ENCODE data around the gene TNXB.
"Not testable (repeated sequence)": the region's sequence is repeated elsewhere in the genome, so short reads cannot be mapped to it uniquely, and the experiment has no call there.

TNXB gene

DNA sequence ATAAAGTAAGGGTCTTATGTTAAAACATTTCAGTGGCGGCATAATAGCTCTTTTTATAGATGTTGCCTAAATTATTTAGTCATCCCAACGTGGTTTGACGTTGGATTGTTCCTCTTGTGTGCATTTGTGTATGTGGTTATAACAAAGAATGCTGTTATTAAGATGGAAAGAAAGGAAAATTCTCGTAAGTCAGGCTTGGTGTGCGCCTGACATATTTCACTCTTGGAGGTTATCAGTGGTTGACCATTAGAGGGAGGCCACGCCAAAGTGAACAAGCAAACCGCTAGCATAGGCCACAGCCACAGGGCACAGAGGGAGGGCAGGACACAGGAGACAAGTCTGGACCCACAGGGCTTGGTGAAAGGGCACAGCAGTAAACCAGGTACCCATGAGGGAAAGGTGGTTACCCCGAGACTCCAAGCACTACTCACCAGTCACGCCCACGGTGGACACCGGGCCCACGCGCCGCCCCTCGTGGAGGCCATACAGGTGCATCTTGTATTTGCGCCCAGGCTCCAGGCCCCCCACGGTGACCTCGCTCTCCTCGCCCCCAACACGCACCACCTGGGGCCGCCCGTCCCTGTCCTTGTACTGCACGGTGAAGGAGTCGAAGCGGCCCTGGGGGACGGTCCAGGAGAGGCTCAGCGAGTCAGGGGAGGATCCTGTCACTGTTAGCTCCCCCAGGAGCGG lies 48.0 kb downstream of the TNXB start:
- DNase-seq (ENCODE audit: low read depth in 3 of 3) = no peak

DNA sequence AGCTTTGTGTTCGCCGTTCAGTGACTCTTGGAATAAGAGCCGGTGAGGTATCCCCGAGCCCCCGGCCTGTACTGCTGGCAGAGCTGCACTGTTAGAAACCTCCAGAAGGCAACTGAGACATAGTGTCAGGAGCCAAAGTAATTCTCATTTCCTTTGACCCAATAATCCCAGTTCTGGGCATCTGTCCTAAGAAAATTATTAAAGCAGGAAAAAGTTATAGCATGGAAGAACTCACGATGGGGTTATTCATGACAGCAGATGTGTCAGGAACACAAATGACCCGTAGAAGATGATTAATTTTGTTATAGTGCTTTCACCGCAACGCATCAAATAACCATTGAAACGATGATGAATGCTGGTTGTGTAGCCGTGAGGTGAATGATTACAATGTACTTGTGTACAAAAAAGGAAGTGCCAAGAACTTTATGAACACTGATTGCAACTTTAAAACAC lies 50.6 kb downstream of the TNXB start:
- DNase-seq (ENCODE audit: low read depth in 3 of 3) = no peak

DNA sequence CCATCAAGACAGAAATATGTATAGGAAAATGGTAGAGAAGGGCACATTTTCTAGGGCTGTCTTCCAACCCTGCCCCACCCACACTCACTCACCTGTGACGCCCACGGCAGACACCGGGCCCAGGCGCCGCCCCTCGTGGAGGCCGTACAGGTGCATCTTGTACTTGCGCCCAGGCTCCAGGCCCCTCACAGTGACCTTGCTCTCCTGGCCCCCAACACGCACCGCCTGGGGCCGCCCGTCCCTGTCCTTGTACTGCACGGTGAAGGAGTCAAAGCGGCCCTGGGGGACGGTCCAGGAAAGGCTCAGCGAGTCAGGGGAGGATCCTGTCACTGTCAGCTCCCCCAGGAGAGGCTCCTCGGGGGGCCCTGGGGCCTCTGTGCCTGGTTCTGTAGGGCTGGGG lies 51.2 kb downstream of the TNXB start:
- no peak for DNase-seq (ENCODE audit: low read depth in 3 of 3)

GRCh38 chr6:32056254-32056653 lies 52.9 kb downstream of the TNXB start:
- DNase-seq (ENCODE audit: low read depth in 3 of 3) = no peak

GRCh38 chr6:32055756-32056155 lies 53.4 kb downstream of the TNXB start:
- DNase-seq (ENCODE audit: low read depth in 3 of 3) = not testable (repeated sequence)

- not testable (repeated sequence) for DNase-seq (ENCODE audit: low read depth in 3 of 3)
Observed at GRCh38 chr6:32053314-32053713, 55.8 kb downstream of the TNXB start.

DNA sequence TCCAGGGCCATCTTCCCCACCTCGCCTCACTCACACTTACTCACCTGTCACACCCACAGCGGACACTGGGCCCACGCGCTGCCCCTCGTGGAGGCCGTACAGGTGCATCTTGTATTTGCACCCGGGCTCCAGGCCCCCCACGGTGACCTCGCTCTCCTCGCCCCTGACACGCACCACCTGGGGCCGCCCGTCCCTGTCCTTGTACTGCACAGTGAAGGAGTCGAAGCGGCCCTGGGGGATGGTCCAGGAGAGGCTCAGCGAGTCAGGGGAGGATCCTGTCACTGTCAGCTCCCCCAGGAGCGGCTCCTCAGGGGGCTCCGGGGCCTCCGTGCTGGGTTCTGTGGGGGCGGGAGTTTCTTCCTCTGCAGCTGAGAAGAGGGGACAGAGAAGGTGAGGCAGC lies 56.5 kb downstream of the TNXB start:
- DNase-seq (ENCODE audit: low read depth in 3 of 3) = not testable (repeated sequence)

- DNase-seq (ENCODE audit: low read depth in 3 of 3) = no peak
Observed at GRCh38 chr6:32050562-32050961, 58.6 kb downstream of the TNXB start.

GRCh38 chr6:32049736-32050135 lies 59.4 kb downstream of the TNXB start:
- not testable (repeated sequence) for DNase-seq (ENCODE audit: low read depth in 3 of 3)

DNA sequence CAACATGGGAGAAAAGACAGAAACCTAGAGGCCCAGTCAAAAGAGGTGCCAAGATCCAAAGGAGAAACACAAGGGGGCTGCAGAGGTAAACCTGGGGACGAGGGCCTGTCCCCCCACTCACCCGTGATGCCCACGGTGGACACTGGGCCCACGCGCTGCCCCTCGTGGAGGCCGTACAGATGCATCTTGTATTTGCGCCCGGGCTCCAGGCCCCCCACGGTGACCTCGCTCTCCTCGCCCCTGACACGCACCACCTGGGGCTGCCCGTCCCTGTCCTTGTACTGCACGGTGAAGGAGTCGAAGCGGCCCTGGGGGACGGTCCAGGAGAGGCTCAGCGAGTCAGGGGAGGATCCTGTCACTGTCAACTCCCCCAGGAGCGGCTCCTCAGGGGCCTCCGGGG lies 60.0 kb downstream of the TNXB start:
- DNase-seq (ENCODE audit: low read depth in 3 of 3) = not testable (repeated sequence)

GRCh38 chr6:32047855-32048766 lies 61.0 kb downstream of the TNXB start:
- DNase-seq (ENCODE audit: low read depth in 3 of 3) = peak; percentile 24 to 56 (median 39)

DNA sequence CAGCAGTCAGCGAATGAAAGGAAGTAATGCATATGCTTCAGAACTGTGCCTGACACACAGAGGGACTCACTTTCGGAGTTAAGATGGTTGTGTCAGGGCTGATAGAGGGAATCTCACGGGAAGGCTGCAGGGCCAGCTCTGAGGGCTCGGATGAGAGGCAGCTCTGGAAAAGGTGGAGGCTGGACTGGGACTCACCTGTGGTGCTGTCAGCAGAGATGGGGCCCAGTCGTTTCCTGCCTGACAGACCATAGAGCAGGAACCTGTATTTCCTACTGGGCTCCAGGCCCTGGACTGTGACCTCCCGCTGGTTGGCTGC lies 61.6 kb downstream of the TNXB start:
- no peak for DNase-seq (ENCODE audit: low read depth in 3 of 3)

DNA sequence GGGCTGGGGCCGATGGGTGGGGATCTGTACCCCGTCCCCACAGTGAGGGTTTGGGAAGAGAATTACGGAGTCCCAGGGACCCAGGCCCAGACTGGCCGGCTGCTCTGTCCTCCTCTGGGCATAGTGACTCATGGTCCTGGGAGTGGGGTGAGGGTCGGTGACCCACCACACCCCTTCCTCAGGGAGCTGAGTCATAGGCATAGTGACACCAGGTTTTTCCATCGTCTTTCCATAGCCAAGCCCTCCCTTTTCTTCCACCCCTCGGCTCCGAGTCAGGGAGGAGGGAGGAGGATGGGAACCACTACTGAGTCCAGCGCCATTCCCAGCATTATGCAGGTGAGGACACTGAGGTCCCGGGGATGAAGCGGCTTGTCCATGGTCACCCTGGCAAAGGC lies 62.1 kb downstream of the TNXB start:
- DNase-seq (ENCODE audit: low read depth in 3 of 3) = no peak

DNA sequence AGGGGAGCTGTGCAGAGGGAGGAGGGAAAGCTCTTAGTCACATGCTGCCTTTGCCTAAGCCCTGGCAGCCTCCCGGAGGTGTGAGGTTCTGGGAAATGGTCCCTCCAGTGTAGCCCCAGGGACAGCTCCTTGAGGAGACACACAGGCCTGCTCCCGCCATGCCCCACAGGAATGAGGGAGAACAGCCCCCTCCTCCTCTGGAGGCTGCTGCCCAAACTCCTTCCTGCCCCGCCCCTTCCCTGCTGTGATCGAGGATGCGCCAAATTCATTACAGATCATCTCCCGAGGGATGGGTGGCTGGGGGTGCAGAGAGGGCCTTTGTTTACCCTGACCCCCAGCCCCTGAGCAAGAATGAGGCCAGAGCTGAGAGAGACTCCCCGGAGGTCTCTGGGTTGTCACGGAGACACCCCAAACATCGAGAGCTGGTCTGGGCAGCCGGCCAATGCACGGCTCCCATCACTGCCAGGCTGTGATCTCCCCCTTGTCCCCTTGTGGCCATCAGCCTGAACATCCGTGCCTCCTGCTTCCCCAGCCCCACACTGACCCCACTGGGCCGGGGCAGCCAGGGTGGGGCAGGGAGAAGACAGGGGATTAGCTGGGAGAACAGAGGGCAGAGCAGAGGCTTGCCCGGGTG lies 62.6 kb downstream of the TNXB start:
- DNase-seq (ENCODE audit: low read depth in 3 of 3) = no peak

- DNase-seq (ENCODE audit: low read depth in 3 of 3) = no peak
Observed at GRCh38 chr6:32045811-32046449, 63.2 kb downstream of the TNXB start.

GRCh38 chr6:32044916-32045315 lies 64.2 kb downstream of the TNXB start:
- not testable (repeated sequence) for DNase-seq (ENCODE audit: low read depth in 3 of 3)

- not testable (repeated sequence) for DNase-seq (ENCODE audit: low read depth in 3 of 3)
Observed at GRCh38 chr6:32043589-32044380, 65.4 kb downstream of the TNXB start.

GRCh38 chr6:32042276-32042675 lies 66.9 kb downstream of the TNXB start:
- DNase-seq (ENCODE audit: low read depth in 3 of 3) = not testable (repeated sequence)

- DNase-seq (ENCODE audit: low read depth in 3 of 3) = not testable (repeated sequence)
Observed at GRCh38 chr6:32041385-32041784, 67.8 kb downstream of the TNXB start.

GRCh38 chr6:32041050-32041321 lies 68.2 kb downstream of the TNXB start:
- not testable (repeated sequence) for DNase-seq (ENCODE audit: low read depth in 3 of 3)

- not testable (repeated sequence) for DNase-seq (ENCODE audit: low read depth in 3 of 3)
Observed at GRCh38 chr6:32040299-32041049, 68.7 kb downstream of the TNXB start.
